ENCODE measurements around the gene DFFA. TPM values are rescaled to one million over a fixed set of nuclear protein-coding genes. Genes with fewer than 3 reads are reported as not detected.

The DFFA gene
- total RNA-seq = 24.0 TPM
- long read RNA-seq, full-length matches to known transcripts = 13 of 15 reads
- long read RNA-seq, partial matches to known transcripts = 0 of 15 reads
- long read RNA-seq, other reads (novel, unspliced or antisense) = 2 of 15 reads

- intact Hi-C loops (cut with DNase I) = no loop called here
- ATAC-seq = peak; percentile 90
- DNase-seq (ENCODE audit: missing footprints) = peak; percentile 96
These were observed at the start of gene DFFA for GRCh38 chr1:10472220-10473144. Gene DFFA (minus strand): TSS chr1:10472529. CDS start chr1:10472458, 71 bp downstream.

DNA sequence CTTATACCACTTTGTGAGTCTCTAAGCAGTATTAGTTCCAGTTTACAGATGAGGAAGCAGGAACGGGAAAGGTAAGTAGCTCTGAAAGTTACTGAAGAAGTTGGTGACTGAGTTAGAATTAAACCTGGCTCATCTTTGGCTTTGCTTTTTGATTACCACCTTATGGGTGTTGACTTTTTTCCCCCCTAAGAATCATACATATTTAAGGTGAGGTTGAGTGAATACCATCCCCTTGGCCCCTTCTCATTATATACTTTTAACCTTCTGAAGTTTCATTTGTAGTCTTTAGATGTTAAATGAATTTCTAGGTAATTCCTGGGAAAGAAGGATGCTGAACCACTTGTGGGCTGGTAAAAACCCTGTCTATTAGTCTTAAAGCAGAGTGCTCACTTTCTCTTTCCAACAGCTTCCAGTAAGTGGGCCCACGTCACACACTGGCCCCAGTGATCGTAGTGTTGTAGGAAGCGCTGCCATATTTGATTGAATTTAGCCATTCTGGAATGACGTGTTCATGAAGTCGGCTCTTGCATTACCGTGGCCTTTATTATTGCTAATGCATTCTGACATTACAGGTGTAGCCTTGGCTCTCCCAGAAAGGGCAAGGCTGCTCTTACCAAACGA is 49.3 kb upstream of the DFFA start:
- intact Hi-C loops (cut with DNase I) = loop anchor here (10.0 kb wide), 1 partner anchor 123 kb away; no protein-coding TSS in a partner anchor
- DNase-seq (ENCODE audit: missing footprints) (no peak), ATAC-seq (no peak)

GRCh38 chr1:10520952-10521351 is 48.6 kb upstream of the DFFA start:
- intact Hi-C loops (cut with DNase I) = loop anchor here (10.0 kb wide), 1 partner anchor 124 kb away; no protein-coding TSS in a partner anchor
- no peak for ATAC-seq
- DNase-seq (ENCODE audit: missing footprints) = no peak

DNA sequence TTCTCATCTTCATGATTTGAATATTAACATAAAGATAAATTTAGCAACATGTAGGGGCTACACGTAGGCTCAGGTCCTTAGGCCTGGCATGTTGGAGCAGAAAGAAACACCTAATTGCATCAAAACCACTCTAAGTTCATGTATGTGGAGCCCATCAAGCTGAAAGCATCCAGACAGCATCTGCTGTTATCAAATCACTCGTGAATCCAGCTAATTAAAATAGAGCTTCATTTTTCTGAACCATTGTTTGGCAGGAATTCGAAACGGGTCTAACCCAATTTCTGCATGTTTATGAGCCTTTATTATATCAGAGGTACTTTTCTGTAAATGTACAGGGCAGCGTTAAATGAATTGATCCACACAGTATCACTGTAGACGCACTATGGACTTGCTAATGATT is 48.2 kb upstream of the DFFA start:
- DNase-seq (ENCODE audit: missing footprints) = no peak
- ATAC-seq = no peak
- intact Hi-C loops (cut with DNase I) = loop anchor here (10.0 kb wide), 1 partner anchor 124 kb away; no protein-coding TSS in a partner anchor

- DNase-seq (ENCODE audit: missing footprints) = no peak
- intact Hi-C loops (cut with DNase I) = no loop called here
- ATAC-seq = peak; percentile 58
These were observed 46.7 kb upstream of the DFFA start for GRCh38 chr1:10519016-10519417.

DNA sequence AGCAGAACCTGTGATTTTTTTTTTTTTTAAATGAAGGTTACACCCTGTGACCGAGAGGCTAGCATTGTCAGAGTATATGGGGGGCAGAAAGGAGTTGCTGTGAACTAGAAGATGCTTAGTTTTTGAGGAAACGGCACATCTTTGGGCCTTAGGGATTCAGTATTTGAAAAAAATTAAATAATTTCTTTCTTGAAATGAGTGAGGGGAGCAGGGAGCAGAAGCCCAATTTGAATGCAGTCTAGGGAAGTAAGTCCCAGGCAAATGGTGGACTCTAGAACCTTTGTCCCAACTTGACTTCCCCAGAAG is 45.3 kb upstream of the DFFA start:
- DNase-seq (ENCODE audit: missing footprints) (no peak), ATAC-seq (no peak)
- intact Hi-C loops (cut with DNase I) = no loop called here

- no peak for DNase-seq (ENCODE audit: missing footprints)
- intact Hi-C loops (cut with DNase I) = no loop called here
These were observed 44.8 kb upstream of the DFFA start for GRCh38 chr1:10516925-10517676.

DNA sequence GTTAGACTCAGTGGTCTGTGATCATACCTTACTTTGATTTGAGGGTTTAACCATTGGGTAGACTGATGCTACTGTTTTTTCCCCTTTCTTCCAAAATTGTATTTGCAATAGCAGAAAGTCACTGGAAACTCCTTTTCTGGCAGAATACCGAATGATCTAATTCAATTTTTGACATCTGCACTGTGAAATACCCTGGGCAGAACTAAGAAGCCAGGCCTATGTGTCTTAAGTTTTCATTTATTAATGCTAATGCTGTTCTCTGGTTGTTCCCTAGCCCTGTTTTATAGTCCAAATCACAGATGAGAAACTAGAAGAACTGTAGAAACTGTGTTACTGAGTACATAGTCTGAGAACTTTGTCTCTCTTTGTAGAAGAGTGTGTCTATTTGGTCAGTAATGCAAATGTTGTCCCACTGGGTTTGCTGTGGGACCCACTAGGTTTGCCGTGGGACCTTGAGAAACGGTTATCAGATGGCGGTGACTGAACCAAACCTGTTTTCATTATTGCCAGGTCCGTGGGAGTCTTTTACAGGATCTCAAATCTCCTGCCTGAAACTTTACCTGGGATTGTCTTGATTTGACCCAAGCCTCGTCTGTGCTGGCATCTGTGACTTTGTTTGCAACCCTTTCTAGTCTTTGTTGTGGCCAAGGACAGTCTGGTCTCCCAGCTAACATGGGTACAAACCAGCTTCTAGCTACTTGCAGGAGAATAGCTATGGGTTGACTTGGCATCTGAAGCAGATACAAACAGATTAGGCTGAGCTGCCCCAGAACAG is 43.8 kb upstream of the DFFA start:
- ATAC-seq (no peak), DNase-seq (ENCODE audit: missing footprints) (no peak)
- intact Hi-C loops (cut with DNase I) = loop anchor here (2.0 kb wide), 1 partner anchor 351 kb away; no protein-coding TSS in a partner anchor

More at GRCh38 chr1:10516925-10517676, 44.8 kb upstream of the DFFA start:
- ATAC-seq = no peak

DNA sequence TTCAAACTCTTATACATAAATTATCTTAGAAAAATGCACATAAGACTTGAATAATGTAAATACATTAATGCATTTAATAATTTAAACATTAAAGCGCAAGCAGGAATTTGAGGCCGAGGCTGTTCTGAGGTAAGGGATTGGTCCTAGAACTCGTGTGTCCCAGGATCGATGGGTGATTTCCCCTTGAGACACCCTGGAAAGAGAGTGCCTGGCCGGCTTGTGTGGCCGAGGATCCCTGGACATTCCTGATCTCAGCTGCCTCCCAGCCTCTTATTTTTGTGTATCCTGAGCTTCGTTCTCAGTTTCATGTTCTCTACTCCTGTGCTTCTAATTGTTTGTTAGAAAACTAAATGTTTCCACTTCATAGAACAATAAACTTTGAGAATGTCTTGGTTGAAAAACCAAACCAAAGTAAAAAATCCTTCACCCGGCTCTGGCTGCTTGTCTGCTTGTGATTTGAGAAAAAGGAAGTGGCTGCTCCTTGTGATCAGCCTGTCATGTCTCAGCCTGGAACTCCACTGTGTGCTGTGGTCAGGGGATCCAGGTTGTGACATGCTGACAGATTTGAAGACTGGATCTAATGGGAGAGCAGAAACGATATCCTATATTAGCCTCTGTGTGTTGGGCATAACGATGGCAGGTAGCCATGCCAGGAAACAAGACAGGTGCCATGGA is 43.1 kb upstream of the DFFA start:
- no peak for ATAC-seq
- intact Hi-C loops (cut with DNase I) = loop anchor here (2.0 kb wide), 1 partner anchor 351 kb away; no protein-coding TSS in a partner anchor
- DNase-seq (ENCODE audit: missing footprints) = no peak

DNA sequence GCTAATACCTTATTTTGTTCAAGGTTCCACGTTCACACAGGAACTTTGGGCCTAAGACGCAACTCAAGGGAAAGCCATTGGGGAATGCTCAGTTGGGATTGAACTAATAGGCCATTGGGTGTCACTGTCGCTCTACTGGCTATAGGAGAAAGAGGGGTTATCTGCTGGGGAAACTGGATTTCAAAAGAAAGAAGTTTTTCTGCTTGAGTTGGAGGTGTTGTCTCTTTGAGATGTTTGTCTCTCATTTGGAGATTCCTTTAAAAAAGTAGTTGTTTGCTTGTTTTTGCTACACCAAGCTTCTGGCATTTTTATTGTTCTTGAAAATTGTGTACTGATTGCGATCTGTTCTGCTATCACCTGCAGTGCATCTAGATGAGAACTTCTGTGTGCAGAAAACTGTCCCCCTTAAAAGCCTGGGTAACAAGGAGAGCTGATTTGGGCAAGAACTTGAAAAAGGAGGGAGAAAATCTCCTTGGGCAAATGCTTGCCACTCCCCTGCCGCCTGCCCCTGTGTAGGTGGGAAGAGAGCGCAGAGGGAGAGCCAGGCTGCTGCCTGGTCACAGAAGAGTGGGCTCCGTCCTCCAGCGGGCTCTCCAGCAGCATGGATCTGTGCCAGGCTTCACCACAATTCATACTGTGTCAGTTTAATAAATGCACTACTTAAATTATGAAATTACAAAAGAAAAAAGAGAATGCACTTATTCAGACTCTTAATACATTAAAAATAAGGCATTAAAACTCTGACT is 42.3 kb upstream of the DFFA start:
- ATAC-seq (no peak), DNase-seq (ENCODE audit: missing footprints) (no peak)
- intact Hi-C loops (cut with DNase I) = loop anchor here (2.0 kb wide), 1 partner anchor 352 kb away; no protein-coding TSS in a partner anchor

DNA sequence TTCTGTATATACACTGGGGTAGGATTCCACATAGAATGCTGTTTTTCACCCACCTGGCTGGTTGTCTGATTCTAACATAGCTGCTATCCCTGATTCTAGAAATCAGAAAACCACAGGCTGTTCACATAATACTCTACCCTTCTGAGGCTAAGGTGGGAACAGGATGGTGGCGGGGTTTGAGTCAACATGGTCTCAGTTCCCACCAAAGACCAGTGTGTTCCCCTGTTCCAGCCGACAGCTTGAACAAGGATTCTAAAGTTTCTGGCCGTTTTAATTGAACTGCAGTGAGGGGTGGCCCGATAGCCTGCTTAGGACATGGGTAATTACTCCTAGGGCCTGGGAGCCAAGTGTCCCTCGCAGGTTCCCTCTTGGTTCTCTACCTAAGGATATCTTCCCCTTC is 40.9 kb upstream of the DFFA start:
- no peak for ATAC-seq
- DNase-seq (ENCODE audit: missing footprints) = no peak
- intact Hi-C loops (cut with DNase I) = no loop called here

GRCh38 chr1:10511494-10511885 is 39.2 kb upstream of the DFFA start:
- DNase-seq (ENCODE audit: missing footprints) (no peak), ATAC-seq (no peak)
- intact Hi-C loops (cut with DNase I) = no loop called here

- intact Hi-C loops (cut with DNase I) = no loop called here
- DNase-seq (ENCODE audit: missing footprints) (no peak), ATAC-seq (no peak)
These were observed 38.5 kb upstream of the DFFA start for GRCh38 chr1:10510520-10511493.

DNA sequence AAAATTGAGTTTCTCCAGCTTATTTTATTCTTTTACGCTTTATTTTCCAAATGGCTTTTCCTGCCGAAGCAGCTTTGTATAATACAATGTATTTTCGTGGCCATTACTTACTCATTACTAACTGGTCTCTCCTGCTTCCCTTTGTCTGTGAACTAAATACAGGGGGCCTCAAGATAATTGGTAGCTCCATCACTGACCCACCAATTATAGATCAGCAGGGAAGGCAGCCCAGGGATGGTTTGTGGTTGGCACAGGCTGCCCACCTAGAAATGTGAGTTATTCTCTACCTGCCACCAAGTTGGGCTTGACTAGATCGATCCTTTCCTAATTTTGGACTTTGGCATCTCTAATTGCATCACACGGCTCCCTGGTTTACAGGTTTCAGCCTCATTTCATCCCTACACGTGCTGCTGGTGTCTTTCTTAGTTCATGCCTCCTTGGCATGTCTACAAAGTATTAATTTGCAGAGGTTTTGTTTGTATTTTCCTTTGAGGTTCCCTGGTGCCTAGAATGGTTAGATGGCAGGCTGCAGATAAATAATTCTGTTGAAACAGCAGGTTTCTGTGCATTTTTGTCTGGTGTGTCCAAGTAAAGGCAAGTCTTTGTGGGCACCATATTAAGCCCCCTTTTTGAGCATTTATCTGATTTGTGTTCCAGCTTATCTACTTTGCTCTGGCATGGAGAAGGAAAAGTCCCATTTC is 37.6 kb upstream of the DFFA start:
- ATAC-seq (no peak), DNase-seq (ENCODE audit: missing footprints) (no peak)
- intact Hi-C loops (cut with DNase I) = loop anchor here (5.0 kb wide), 1 partner anchor 277 kb away; no protein-coding TSS in a partner anchor

GRCh38 chr1:10508511-10508951 is 36.2 kb upstream of the DFFA start:
- ATAC-seq (no peak), DNase-seq (ENCODE audit: missing footprints) (no peak)
- intact Hi-C loops (cut with DNase I) = loop anchor here (5.0 kb wide), 1 partner anchor 279 kb away; no protein-coding TSS in a partner anchor

Data from Right ventricle myocardium inferior (tissue), 1 donor.